ENCODE results near the gene RAMAC.
"Not testable (repeated sequence)": the region's sequence is repeated elsewhere in the genome, so short reads cannot be mapped to it uniquely, and the experiment has no call there.

Gene RAMAC

GRCh38 chr15:82966671-82967071 lies 19.3 kb upstream of the RAMAC start:
- DNase-seq (ENCODE audit: low read depth in 2 of 2, low spot score in 1 of 2) = no peak

- DNase-seq (ENCODE audit: low read depth in 2 of 2, low spot score in 1 of 2) = no peak
Measured at GRCh38 chr15:82968066-82968465, 17.9 kb upstream of the RAMAC start.

GRCh38 chr15:82969353-82969752 lies 16.7 kb upstream of the RAMAC start:
- no peak for DNase-seq (ENCODE audit: low read depth in 2 of 2, low spot score in 1 of 2)

GRCh38 chr15:82970078-82970686 lies 15.8 kb upstream of the RAMAC start:
- no peak for DNase-seq (ENCODE audit: low read depth in 2 of 2, low spot score in 1 of 2)

- DNase-seq (ENCODE audit: low read depth in 2 of 2, low spot score in 1 of 2) = no peak
Measured at GRCh38 chr15:82970696-82971095, 15.3 kb upstream of the RAMAC start.

GRCh38 chr15:82971218-82971984 lies 14.6 kb upstream of the RAMAC start:
- no peak for DNase-seq (ENCODE audit: low read depth in 2 of 2, low spot score in 1 of 2)

GRCh38 chr15:82972990-82973389 lies 13.0 kb upstream of the RAMAC start:
- no peak for DNase-seq (ENCODE audit: low read depth in 2 of 2, low spot score in 1 of 2)

- DNase-seq (ENCODE audit: low read depth in 2 of 2, low spot score in 1 of 2) = no peak
Measured at GRCh38 chr15:82977076-82977475, 8.9 kb upstream of the RAMAC start.

- DNase-seq (ENCODE audit: low read depth in 2 of 2, low spot score in 1 of 2) = no peak
Measured at GRCh38 chr15:82978438-82978837, 7.6 kb upstream of the RAMAC start.

- DNase-seq (ENCODE audit: low read depth in 2 of 2, low spot score in 1 of 2) = no peak
Measured at GRCh38 chr15:82979726-82980125, 6.3 kb upstream of the RAMAC start.

GRCh38 chr15:82980981-82981380 lies 5.0 kb upstream of the RAMAC start:
- DNase-seq (ENCODE audit: low read depth in 2 of 2, low spot score in 1 of 2) = no peak

GRCh38 chr15:82986442-82986780 lies 401 bp downstream of the RAMAC start:
- DNase-seq (ENCODE audit: low read depth in 2 of 2, low spot score in 1 of 2) = no peak

GRCh38 chr15:82992436-82992998 lies 6.5 kb downstream of the RAMAC start:
- no peak for DNase-seq (ENCODE audit: low read depth in 2 of 2, low spot score in 1 of 2)

- DNase-seq (ENCODE audit: low read depth in 2 of 2, low spot score in 1 of 2) = no peak
Measured at GRCh38 chr15:82993144-82993543, 7.1 kb downstream of the RAMAC start.

GRCh38 chr15:82995076-82995475 lies 9.1 kb downstream of the RAMAC start:
- no peak for DNase-seq (ENCODE audit: low read depth in 2 of 2, low spot score in 1 of 2)

- no peak for DNase-seq (ENCODE audit: low read depth in 2 of 2, low spot score in 1 of 2)
Measured at GRCh38 chr15:82995938-82996337, 9.9 kb downstream of the RAMAC start.

GRCh38 chr15:82999426-82999825 lies 13.4 kb downstream of the RAMAC start:
- DNase-seq (ENCODE audit: low read depth in 2 of 2, low spot score in 1 of 2) = no peak

- DNase-seq (ENCODE audit: low read depth in 2 of 2, low spot score in 1 of 2) = peak in 1 of 2 donors; percentile 3
Measured at GRCh38 chr15:82999905-83000671, 14.1 kb downstream of the RAMAC start.

GRCh38 chr15:83000672-83001031 lies 14.6 kb downstream of the RAMAC start:
- DNase-seq (ENCODE audit: low read depth in 2 of 2, low spot score in 1 of 2) = not testable (repeated sequence)

GRCh38 chr15:83010709-83011270 lies 24.8 kb downstream of the RAMAC start:
- DNase-seq (ENCODE audit: low read depth in 2 of 2, low spot score in 1 of 2) = peak in 1 of 2 donors; percentile 39

GRCh38 chr15:83011271-83012075 lies 25.5 kb downstream of the RAMAC start, which contains the start of gene C15orf40:
TSS of gene C15orf40 (minus strand) at chr15:83011639. CDS start at chr15:83011607, 32 bp downstream.
- DNase-seq (ENCODE audit: low read depth in 2 of 2, low spot score in 1 of 2) = peak; percentile 66 to 78
